HT1080 (cell line): Measurements from ENCODE around the gene CCDC174. TPM values are rescaled to one million over a fixed set of nuclear protein-coding genes. Genes with fewer than 3 reads are reported as not detected.

ENCODE experiments used
- DNase-seq: peaks from one replicate; pipeline ENCODE4 v3.0.0-alpha.2; 2015; ENCODE audit warnings: low read depth
- total RNA-seq: library from RNA; depleted of rRNA; stranded (reverse); fragments of >200 nt; shearing (Covaris generic); gene quantifications from 2 replicates; pipeline ENCODE4 v1.2.3, GENCODE V29; 2014; rRNA removed

The CCDC174 gene
- total RNA-seq, 1 experiment from 2014 or later, result 6.6 TPM

DNA sequence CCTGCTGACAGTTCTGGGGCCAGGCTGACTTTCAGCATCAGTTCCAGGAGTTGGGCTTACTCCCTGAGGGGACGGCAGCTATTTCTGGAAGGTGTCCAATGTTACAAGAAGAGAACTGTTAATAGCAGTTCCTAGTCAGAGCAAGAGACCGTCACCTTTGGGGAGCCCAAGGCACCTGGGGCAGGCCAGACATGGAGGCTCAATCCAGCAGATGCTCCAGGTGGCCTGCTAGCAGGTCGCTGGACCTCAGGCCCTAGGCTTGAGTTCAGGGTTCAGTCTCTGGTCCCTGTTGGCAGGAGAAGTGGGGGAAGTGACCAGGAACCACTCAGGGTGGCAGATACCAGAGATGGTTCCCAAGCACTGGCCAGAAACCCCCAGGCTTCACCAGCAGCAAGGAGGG, 49.3 kb downstream of the CCDC174 start:
- no peak for DNase-seq

DNA sequence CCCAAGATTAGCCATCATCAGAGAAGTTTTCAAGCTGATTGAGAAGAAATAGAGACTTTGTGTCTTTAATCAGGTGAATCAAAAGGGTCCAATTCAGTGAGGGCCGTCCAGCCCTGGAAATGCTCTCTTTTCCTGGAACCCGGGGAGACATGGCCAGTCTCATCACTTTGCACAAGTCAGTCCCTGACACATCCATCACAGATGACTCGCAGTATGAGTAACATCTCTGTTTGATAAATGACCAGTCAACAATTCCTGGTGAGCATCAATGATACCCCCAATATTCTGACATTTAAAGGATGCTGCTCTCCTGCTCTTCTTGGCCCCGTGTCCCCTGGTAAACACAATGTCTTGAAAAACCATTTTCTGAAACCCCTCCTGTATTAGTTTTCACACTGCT, 50.1 kb downstream of the CCDC174 start:
- no peak for DNase-seq

DNA sequence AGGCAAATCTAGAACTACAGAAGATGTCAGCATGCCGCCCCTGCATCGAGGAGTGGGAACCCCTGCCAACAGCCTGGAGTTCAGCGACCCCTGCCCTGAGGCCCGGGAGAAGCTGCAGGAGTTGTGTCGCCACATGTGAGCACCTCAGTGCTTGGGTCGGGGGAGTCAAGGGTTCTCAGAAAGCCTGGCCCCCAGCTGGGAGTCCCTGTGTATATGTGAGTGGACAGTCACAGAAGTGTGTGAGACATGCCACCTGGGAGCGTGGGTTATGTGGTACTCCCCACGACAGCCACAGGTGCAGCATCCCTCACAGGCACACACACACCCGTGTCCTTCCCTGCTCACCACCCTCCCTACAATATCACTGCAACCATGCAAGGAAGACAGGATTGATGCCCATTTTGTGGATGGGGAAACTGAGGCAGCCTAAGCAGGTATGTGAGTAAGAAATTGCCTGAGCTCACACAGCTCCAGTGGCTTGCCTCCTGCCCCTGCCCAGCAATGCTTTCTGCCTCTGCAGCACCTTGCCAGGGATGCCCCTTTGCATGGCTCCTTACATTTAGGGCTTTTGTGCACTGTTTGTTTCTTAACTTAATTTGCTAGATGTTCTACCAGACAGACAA, 51.7 kb downstream of the CCDC174 start:
- DNase-seq, result no peak

DNA sequence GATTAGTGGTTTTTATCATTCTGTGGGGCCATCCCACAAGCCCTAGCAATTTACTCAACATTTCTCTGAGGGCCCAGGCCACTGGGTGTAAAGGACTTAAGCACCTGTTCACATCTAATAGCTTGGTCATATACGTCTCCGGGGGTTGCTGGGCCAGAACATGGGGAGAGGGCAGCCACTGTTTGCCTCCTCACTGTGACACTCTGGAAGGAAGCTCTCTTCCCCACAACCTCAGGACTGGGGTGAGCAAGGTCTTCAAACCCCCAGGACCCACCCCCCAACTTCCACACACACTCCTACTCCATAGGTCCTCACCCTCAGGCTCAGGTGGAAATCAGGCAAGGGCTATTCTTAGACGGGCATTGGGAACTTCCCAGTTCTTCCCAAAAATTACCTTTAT, 52.2 kb downstream of the CCDC174 start:
- DNase-seq, result no peak

DNA sequence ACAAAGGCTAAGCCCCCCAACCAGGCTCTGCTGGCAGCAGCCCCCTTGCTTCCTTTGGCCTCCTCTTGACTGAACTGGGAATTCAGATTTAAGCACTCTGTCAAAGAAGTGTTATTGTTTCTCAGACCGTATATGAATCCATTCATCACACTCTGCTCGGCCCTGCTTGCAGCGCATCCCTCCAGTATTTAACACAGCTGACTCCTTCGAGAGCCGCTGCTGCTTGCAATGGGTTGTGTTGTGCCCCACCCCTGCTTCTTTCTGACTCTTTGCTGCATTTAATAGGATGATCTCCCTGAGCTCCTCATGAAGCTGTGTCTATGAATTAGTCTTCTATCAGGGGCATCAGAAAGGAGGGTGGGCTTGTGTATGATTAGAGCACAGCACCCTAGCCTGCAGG, 54.5 kb downstream of the CCDC174 start:
- no peak for DNase-seq

DNA sequence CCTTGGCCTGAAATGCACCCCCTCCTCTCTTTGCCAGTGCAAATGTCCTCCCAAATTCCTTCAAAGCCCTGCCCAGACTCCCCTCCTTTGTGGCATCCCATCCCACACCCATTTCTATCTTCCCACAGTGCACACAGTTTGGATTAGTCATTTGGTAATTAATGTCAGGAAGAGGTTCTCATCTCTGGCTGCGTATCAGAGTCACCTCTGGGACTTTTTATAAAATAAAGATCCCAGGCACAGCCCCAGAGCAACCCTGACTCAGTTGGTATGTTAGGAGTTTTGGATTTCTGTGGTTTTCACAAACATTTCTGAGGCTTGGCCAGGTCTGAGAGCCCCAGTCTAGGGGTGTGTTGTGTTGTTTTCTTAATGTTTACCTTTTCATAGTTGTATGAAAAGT, 65.0 kb downstream of the CCDC174 start:
- DNase-seq, result no peak

DNA sequence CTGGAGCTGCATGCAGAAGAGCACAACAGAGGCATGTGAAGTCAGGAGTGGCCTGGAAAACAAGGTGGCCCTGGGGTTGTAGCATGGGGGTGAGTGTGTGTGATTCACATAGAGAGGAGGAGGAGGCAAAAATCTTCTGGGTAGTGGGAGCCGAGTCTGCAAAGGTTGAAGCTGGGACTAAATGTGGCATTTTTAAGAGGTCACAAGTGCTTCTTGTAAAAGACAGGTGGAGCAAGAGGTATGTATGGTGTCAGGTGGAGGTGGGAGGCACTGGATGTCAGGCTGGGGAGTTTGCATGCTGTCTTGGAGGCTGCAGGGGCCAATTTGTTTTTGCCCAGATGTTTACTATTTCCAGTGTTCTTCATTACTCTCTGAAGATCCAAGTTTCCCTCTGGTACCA, 65.7 kb downstream of the CCDC174 start:
- DNase-seq, result no peak

DNA sequence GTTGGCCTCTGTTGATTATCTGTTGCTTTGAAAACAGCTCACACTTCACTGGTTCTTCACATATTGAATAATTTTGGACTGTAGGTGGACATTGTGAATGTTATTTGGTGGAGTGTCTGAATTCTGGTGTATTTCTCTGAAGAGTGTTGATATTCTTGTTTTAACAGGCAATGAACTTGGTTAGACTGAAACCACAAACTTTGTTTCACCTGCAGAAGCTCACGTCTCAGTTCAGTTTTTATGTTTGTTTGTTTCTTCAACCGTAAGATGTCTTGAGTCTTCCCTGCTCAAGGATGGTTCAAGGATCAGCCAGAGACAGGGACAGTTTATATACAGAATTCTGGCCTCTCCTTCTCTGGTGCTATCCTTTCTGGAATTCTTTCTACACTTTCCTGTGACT, 67.0 kb downstream of the CCDC174 start:
- DNase-seq, result no peak

DNA sequence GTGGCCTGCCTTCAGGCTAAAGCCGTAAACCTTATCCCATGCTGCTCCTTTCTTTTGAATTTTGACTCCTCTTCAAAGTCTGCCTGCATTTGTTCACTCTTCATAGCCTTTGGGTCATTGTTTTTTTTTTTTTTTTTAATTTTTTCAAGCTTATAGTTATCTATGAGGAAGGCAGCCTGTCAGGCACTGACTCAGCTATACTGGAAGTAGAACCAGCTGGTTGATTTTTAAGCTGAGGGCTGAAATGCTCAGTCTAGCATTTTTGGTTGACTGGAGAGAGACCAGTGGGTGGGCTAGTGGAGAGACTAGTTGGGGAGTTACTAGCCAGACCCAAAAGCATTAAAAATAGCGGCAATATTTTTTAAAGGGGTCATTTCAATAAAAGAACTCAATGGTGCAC, 67.4 kb downstream of the CCDC174 start:
- no peak for DNase-seq

DNA sequence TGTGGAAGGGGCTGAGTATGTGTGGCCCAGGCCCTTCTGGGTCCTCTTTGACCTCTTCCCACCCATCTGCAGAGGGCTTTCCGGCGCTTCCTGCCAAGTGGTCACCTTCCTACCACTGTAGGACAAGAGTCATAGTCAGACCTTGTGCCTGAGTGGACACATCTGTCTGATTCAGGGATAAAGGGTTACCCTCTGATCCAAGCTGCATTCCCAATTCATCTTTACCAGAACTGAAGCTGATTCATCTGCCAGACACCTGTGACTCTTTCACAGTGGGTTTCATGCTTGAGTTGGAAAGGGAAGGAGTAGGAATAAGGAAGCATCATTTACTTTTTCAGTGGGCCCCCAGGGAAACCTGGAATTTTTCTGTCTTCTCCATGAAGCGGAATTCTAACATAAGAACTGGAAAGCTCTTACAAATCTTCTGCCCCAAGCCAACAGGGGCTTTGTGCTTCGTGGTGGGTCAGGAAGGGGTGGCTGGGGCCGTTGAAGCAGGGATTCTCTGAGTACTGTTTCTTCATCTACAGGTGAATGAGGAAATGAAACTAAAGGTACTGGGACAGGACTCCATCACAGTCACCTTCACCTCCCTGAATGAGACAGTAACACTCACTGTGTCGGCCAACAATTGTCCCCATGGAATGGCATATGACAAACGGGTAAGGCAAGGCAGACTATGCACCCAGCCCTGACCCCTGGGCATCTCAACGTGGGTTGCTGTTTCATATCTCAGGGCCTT, 69.7 kb downstream of the CCDC174 start:
- no peak for DNase-seq

Other genes starting within 250 kb of the CCDC174 start
- 36.3 and 40.1 TPM in 2 replicates for gene SLC6A6, start 249.2 kb upstream of the CCDC174 start, total RNA-seq
- 0.07 TPM in 1 of 2 replicates, not detected in the other for gene GRIP2, start 111.4 kb upstream of the CCDC174 start, total RNA-seq
- 0.05 TPM in 1 of 2 replicates, not detected in the other for gene C3orf20, start 23.4 kb downstream of the CCDC174 start, total RNA-seq
- not detected in 2 replicates for gene FGD5, start 167.2 kb downstream of the CCDC174 start, total RNA-seq